GM18502 (cell line): ENCODE measurements around the gene TUFT1.
A peak's percentile ranks its signal among the peaks of the same experiment; 100 is the strongest.

Experiments
- ATAC-seq: cut with Tn5 transposase; IDR thresholded peaks from one replicate; pipeline ENCODE4 v1.9.1; 2021; ENCODE audit warnings: mild to moderate bottlenecking; ENCODE audit not compliant: unreplicated experiment, poor library complexity

The TUFT1 gene

DNA sequence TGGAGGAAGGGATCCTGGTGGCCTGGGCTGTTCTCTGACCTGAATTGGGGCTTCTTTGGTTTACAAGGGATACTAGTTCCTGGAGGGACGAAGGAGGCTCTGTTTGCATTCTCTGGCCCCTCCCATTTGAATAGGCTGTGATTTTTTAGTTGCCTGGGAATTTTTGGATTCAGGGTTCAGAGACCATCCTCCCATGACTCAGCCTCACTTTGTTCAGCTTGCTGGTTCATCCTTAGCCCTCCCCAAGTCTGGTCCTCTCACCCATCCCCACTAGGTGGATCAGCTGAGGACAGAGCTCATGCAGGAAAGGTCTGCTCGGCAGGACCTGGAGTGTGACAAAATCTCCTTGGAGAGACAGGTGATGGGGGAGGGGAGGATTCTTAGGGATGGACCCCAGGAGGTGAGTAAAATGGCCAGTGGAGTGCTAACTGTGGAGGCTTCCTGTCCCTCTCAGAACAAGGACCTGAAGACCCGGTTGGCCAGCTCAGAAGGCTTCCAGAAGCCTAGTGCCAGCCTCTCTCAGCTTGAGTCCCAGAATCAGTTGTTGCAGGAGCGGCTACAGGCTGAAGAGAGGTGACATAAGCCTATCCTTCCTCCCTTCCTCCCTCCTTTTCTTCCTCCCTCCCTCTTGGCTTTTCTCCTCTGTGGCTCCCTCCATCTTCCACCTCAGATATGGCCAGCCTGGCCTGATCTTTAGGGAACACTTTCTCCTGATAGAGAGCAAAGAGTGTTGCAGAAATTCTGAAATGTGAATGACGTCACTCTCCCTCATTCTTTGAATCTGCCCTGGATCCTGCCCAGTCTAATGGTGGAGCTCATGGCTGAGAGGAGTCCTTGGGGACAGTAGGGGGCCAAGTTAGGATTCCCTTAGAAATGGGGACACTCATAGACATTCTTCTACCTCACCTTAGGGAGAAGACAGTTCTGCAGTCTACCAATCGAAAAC, 4.5 kb upstream of the TUFT1 start:
- no peak for ATAC-seq

DNA sequence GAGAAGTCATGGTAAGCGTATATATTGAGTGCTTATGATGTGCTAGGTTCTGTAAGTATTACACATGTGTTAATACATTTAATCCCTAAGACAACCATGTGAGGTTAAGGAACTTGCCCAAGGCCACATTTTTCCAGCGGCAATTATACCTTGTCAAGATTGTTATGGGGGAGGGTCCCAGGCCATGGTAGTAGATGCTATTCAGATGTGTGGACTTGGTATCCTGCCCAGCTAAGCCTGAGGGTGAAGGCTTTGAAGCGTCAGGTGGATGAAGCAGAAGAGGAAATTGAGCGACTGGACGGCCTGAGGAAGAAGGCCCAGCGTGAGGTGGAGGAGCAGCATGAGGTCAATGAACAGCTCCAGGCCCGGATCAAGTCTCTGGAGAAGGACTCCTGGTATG, 3.6 kb upstream of the TUFT1 start:
- ATAC-seq = no peak

DNA sequence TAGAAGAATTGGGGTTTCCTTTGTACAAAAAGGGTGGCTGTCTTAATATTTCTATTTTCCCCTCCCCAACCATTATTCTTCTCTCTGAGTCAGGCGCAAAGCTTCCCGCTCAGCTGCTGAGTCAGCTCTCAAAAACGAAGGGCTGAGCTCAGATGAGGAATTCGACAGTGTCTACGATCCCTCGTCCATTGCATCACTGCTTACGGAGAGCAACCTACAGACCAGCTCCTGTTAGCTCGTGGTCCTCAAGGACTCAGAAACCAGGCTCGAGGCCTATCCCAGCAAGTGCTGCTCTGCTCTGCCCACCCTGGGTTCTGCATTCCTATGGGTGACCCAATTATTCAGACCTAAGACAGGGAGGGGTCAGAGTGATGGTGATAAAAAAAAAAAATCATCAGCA, 3.0 kb upstream of the TUFT1 start:
- no peak for ATAC-seq

DNA sequence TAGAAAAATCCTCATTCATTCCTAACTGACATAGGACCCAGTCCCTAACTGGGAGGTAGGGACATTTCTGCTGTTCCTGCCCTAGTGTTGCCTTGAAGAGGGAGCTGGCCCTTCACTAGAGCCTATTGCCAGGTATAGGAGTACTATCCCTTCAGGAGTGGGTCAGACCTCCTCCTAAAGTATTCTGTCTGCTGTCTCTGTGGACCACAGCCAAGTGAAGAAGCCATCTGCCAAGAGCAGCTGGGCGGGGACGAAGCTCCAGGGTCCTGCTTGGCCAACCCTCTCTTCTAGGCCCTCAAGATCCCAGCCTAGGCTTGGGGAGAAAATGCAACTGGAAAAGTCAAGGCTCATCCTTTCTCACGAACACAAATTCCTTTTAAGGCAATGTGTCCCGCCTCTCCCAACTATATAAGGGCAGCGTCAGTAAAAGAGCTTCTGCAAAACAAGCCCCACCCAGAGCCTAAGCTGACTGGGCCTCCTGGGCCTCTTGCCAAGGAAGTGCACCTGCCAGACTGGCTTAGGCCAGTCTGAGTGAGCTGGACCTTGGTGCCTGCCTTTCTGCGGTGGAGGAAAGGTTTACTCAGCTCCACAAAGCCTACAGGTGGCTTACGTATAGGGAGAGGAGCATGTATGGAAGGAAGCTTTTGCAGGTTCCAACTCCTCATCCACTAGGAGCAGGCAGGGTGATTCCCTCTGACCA, 638 bp upstream of the TUFT1 start:
- ATAC-seq = peak; percentile 41

GRCh38 chr1:151540982-151541377, 871 bp downstream of the TUFT1 start:
- no peak for ATAC-seq

GRCh38 chr1:151541752-151542151, 1.6 kb downstream of the TUFT1 start:
- ATAC-seq = no peak

DNA sequence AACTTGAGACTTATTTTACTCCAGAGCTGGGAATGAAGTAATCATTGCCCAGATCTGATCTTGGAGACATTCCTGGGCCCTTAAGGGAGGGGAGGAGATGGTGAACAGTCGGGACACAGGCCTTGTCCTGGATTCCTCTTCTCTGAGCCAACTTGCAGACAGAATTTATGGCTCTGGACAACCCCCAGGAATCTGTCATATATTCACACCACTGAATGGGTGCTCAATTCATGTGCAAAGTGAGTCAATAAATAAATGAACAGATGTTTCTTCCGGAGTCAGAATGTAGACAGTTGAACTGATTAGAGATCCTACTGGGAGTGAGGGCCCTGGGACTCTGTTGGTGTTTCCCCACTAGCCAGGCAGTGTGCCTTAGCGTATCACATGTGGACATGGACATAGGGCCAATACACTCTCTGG, 2.6 kb downstream of the TUFT1 start:
- ATAC-seq = no peak

- no peak for ATAC-seq
Observed at GRCh38 chr1:151545542-151545941, 5.4 kb downstream of the TUFT1 start.

DNA sequence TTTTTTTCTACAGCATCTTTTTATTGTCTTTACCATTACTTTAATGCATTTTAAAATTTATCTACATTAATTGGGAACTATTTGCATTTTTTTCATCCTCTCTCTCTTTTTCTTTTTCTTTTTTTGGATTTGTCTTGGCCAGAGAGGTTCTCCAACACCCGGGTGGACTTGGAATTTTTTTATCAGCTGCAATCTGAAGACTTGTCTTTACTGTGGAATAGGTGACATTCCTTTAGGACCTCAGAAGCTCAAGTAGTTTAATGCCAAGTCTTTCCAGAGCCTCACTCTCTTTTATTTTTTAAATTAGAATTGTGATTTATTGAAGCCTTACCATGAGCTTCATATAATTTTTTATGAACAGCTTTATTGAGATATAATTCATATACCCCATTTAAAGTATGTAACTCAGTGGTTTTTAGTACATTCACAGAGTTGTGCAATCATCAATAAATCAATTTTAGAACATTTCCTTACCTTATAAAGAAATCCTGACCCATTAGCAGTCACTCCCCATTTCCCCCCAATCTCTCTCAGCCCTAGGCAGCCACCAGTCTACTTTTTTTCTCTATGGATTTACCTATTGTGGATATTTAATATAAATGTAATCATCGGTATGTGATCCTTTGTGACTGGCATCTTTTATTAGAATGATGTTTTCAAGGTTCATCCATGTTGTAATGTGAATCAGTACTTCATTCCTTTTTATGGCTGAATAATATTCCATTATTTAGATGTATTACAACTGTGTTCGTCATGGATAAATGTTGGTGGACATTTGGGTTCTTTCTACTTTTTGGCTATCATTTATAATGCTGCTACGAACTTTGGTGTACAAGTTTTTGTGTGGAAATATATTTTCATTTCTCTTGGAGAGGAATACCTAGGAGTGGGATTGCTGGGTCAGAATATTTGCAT, 6.2 kb downstream of the TUFT1 start:
- ATAC-seq = no peak

- no peak for ATAC-seq
Observed at GRCh38 chr1:151547119-151547899, 7.2 kb downstream of the TUFT1 start.

GRCh38 chr1:151547900-151548230, 7.8 kb downstream of the TUFT1 start:
- no peak for ATAC-seq

DNA sequence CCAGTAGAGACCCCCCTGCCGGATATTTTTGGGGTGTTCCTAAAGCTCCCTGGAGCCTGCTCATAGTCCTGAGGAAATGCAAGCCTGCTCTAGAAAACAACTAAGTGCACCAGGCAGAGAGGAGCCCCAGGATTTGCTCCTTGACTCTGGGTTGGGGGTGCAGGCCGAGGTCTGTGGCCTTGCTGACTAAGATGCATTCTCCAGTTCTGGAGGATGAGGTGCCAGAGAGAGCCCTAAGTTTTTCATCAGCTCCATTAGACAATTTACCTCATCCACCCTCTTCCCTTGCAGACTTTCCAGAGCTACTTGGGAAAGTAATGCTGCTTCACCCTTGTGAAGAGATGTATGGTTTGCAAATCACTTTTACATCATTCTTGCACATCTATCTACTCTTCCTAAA, 9.1 kb downstream of the TUFT1 start:
- no peak for ATAC-seq

DNA sequence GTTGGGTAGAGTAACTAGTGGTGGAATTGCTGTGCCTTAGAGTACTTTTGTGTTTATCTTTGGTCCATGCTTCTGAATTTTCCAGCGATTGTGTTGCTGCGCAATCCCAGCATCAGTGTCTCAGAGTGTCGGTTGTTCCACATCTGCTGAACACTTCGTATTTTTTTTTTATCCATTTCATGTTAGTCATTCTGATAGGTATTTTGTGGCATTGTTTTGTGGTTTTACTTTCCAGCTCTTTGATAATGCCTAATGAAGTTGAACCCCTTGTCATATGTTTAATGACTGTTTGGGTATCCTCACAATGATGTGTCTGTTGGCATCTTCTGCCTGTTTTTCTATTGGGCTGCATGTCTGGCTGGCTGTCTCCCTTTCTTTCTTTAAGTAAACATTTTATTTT, 13.6 kb downstream of the TUFT1 start:
- no peak for ATAC-seq

DNA sequence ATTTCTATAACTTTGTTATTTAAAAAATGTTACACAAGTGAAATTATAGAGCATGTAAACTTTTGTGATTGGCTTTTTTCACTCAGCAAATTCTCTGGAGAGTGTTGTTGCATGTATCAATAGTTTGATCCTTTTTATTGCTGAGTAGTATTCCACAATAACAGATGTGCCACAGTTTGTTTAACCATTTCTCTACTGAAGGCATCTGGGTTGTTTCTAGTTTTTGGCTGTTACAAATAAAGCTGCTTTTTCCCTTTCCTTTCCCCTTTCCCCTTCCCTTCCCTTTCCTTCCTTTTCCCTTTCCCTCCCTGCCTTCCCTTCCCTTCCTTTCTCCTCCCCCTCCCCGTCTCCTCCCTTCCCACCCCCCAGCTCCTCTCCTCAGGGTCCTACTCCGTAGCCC, 15.9 kb downstream of the TUFT1 start:
- ATAC-seq = no peak

DNA sequence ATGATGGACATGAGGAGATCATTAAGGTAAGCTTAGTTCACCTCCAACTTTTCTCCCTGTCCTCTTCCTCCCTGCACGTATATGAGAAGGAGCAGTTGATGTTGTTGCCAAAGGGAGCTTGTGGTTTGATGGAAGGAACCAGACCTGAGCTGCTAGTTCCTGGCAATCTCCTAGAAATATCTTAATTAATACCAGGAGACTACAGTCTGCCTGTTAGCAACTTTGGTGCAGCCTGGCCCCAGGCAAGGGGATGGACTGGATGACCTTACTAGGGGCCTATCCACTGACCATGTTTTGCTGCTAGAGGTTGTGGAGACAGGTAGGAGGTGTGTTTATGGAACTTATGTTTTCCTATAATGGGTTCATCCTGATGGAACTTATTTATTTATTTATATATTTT, 22.6 kb downstream of the TUFT1 start:
- no peak for ATAC-seq

GRCh38 chr1:151563376-151563775, 23.3 kb downstream of the TUFT1 start:
- no peak for ATAC-seq

DNA sequence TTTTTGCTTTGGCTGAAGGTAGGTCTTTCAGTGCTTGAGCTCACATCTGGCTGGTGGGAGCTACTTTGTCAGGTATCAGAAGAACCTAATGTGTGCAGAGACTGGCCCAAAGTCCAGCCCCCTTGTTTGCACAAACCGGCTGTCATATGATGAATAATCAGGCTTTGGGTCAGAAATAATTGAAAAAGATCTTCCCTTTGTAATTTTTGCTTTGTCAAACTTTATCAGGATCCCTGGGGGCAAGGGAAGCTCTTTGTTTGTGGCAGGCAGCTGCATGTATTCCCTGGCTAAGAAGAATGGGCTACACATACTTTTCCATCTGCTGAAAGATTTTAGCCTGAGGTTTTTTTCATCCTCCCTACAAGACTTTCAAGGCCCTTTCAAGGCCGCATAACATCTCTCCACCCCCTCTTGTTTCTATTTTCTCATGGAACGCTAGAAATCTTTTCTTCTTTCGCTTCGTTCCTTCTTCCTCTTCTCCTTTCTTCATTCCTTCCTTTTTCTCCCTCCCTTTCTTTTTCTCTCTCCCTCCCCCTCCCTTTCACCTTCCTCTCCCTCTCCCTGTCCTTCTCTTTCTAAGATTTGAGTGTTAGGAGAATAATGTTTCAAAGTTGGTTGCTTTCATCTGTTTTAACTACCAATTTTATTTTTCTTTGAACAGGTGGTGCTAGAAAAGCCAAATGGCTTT, 25.5 kb downstream of the TUFT1 start:
- ATAC-seq = no peak

DNA sequence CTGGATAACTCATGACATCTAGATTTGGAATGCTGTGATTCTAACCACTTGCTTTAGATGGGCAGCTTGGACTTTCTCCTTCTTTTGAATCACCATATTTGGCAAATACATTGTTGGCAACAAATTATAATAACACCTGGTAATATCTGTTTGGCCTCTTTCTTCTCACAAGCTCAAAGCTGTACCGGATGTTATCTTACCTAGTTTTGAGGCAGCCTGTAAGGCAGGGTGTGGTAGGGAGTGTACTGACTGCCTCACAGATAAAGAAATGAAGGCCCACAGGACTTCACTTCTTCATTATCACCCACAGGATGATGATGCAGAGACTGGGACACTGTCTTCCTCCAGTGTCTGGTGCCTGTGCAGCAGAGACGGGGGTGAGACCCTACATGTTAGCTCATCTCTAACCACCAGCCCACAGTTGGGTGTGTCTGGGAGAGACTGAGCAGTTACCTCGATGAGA, 28.5 kb downstream of the TUFT1 start:
- ATAC-seq = no peak

DNA sequence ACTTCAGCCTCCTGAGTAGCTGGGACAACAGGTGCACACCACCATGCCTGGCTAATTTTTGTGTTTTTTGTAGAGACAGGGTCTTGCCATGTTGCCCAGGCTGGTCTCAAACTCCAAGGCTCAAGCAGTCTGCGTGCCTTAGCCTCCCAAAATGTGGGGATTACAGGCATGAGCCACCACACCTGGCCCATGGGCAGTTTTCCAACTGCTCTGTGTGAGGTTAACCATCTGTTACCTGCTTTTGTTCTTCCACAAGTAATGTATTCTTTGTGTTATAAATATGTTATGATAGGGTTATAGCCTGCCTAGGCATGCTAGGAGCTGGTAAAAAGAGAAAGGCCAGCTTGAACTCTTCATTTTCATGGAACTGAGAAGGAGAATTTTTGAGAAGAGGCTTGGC, 30.7 kb downstream of the TUFT1 start:
- ATAC-seq = no peak
